AG04450 (cell line): Measurements from ENCODE around the gene APOOL. TPM values are rescaled to one million over a fixed set of nuclear protein-coding genes. Genes with fewer than 3 reads are reported as not detected.

ENCODE experiments used
- CTCF ChIA-PET: fragments of 300-600, 350-600 bp; formaldehyde crosslinking; extraction: SDS; loops from one replicate; lab custom pipeline; 2022; ENCODE audit warnings: antibody characterized with exemption, inconsistent platforms; lab: Charles Lee
- POLR2A ChIA-PET: fragments of 350-600 bp; formaldehyde crosslinking; extraction: SDS; loops from one replicate; lab custom pipeline; 2021; ENCODE audit warnings: antibody characterized with exemption, inconsistent platforms; lab: Yijun Ruan, JAX
- DNase-seq: peaks from one replicate; pipeline ENCODE4 v3.0.0-alpha.2; 2011; ENCODE audit warnings: low read depth, low spot score
- H3K27ac ChIP-seq: one replicate; pipeline ENCODE4 v1.5.1; 2012; ENCODE audit warnings: low read depth, low read length, control low read depth
- H3K27me3 ChIP-seq: one replicate; pipeline ENCODE4 v1.6.0; 2012; ENCODE audit warnings: low read length; ENCODE audit not compliant: control insufficient read depth, insufficient read depth
- H3K4me3 ChIP-seq: 2 replicates; pipeline ENCODE4 v1.5.1; 2011; ENCODE audit warnings: mild to moderate bottlenecking, low read depth, low read length, control low read depth
- H3K9me3 ChIP-seq: 2 replicates; pipeline ENCODE4 v1.5.1; 2012; ENCODE audit warnings: low read length; ENCODE audit not compliant: control insufficient read depth, insufficient read depth
- CTCF ChIP-seq: IDR thresholded peaks from 2 replicates; pipeline ENCODE4 v1.5.1; 2011; ENCODE audit warnings: low read depth, low read length, control low read depth, inconsistent platforms
- polyA plus RNA-seq: library from polyadenylated mRNA; depleted of rRNA; stranded (reverse); fragments of >200 nt; gene quantifications from 2 replicates; pipeline ENCODE4 v1.2.3, GENCODE V29; 2011

APOOL gene
- polyA plus RNA-seq, 1 experiment = 6.5 TPM

GRCh38 chrX:85020216-85020615 lies 16.5 kb downstream of the APOOL start:
- Histone ChIP-seq H3K27me3 (no peaks in the 10 kb centered on the region), H3K4me3 (no peak overlapping the region), H3K9me3 (no peaks in the 10 kb centered on the region), H3K27ac (no peak overlapping the region)
- TF ChIP-seq CTCF = no peak
- ChIA-PET POLR2A (no interaction called here), CTCF (no interaction called here)
- no peak for DNase-seq

GRCh38 chrX:85024044-85024443 lies 20.4 kb downstream of the APOOL start:
- H3K4me3 ChIP-seq = no peak overlapping the region
- no peaks in the 10 kb centered on the region for H3K9me3 ChIP-seq
- TF ChIP-seq CTCF = no peak
- ChIA-PET CTCF (no interaction called here), POLR2A (no interaction called here)
- no peak overlapping the region for H3K27ac ChIP-seq
- no peaks in the 10 kb centered on the region for H3K27me3 ChIP-seq
- DNase-seq = no peak

- Histone ChIP-seq H3K27me3 (no peaks in the 10 kb centered on the region), H3K4me3 (no peak overlapping the region), H3K27ac (no peak overlapping the region), H3K9me3 (no peaks in the 10 kb centered on the region)
- ChIA-PET POLR2A (no interaction called here), CTCF (no interaction called here)
- DNase-seq = no peak
- TF ChIP-seq CTCF = no peak
These were observed 20.9 kb downstream of the APOOL start for GRCh38 chrX:85024562-85024961.

GRCh38 chrX:85026170-85026569 lies 22.5 kb downstream of the APOOL start:
- Histone ChIP-seq H3K27ac (no peak overlapping the region), H3K4me3 (no peak overlapping the region), H3K9me3 (no peaks in the 10 kb centered on the region), H3K27me3 (no peaks in the 10 kb centered on the region)
- POLR2A ChIA-PET = no interaction called here
- no peak for DNase-seq
- TF ChIP-seq CTCF = no peak
- CTCF ChIA-PET = no interaction called here

GRCh38 chrX:85029043-85029442 lies 25.4 kb downstream of the APOOL start:
- H3K4me3 ChIP-seq = no peak overlapping the region
- ChIA-PET POLR2A (no interaction called here), CTCF (no interaction called here)
- no peak for TF ChIP-seq CTCF
- no peaks in the 10 kb centered on the region for H3K9me3 ChIP-seq
- no peaks in the 10 kb centered on the region for H3K27me3 ChIP-seq
- H3K27ac ChIP-seq = no peak overlapping the region
- no peak for DNase-seq
